Activated CD8-positive, alpha-beta memory T cell treated with anti-CD3 and anti-CD28 coated beads, Interleukin-2, amount 50 U/mL, for 4 hours (primary cell): Measurements from ENCODE around the gene RASA3.
"Not testable (repeated sequence)": the region's sequence is repeated elsewhere in the genome, so short reads cannot be mapped to it uniquely, and the experiment has no call there.

ENCODE experiments used
- DNase-seq: peaks from one replicate; pipeline ENCODE4 v3.0.0-alpha.2; 2020

The RASA3 gene

GRCh38 chr13:113998781-113999617, 133.4 kb downstream of the RASA3 start:
- DNase-seq, result no peak

GRCh38 chr13:113997845-113998751, 134.3 kb downstream of the RASA3 start:
- DNase-seq, result no peak

- DNase-seq, result no peak
Measured at GRCh38 chr13:113996912-113997745, 135.3 kb downstream of the RASA3 start.

- no peak for DNase-seq
Measured at GRCh38 chr13:113996081-113996911, 136.1 kb downstream of the RASA3 start.

GRCh38 chr13:113995051-113995601, 137.3 kb downstream of the RASA3 start:
- no peak for DNase-seq

DNA sequence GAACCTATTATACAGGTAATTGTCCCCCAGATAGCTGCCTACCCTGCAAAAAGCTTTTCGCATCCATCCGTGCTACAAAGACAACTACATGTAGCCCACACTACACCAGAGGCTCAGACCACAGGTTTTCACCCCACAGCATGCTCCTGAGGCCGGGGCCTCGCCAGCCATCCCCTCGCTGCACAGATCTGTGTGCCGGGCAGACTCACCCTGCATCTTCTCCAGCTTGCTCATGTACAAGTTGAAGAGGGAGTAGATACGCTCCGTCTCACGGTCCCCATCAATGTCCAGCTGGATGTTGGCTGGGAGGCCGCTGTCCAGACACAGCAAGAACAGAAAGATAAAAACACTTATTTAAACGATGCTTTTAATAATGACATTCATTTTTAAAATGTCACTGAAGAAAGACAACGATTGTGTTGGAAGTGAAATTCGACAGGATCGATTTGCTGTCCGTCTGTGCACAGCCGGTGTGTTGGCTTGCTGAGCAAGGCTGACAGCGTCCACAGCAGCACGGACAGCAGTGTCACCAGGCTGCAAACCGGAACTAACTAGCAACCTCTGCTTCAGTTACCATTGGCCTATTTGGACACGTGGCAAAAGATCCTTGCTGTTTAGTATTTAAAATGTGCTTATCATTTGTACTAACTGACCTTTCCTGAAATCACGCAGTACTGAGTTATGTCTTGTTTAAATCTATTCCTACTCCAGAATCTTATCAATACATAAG, 140.0 kb downstream of the RASA3 start:
- DNase-seq, result no peak

GRCh38 chr13:113991676-113992179, 140.7 kb downstream of the RASA3 start:
- no peak for DNase-seq

DNA sequence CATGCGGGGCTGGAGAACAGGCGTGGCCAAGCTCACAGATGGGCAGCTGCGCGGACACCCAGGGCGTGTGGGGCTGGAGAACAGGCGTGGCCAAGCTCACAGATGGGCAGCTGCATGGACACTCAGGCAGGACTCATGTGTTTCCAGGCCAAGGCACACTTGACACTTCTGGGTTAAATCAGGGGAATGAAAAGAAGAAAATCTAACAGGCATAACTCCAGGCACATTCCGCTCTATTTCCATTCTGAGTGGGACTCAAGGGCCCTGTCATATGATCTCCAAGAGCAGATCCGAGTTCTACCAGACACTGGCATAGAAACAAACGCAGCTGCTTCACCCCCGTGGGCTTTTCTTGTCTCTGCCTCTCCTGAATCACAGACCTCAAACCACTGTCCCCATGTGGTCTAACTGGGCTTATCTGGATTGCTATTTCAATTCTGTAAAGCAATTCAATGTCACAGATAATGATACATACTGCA, 141.2 kb downstream of the RASA3 start:
- no peak for DNase-seq

DNA sequence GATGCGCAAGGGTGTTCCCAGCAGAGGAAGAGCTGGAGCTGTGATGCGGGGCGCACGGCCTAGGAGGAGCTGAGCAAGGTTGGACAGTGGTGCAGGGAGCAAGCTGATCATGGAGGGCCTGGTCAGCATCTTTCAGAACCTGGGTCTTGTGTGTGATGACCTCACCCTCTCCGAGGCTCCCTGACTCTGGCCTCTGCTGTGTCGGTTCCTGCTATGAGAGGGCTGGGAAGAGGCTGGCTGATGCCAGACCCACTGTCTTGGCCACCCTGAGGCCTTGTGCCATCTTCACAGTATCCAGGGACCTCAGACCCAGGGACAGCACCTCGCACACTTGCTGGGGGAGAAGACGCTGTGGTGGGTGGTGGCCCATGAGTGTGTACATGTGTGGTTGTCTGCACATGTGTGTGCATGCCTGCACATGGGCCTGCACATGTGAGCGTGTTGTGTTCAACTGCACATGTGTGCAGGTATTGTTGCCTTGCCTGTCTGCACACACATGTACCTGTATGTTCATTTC, 142.0 kb downstream of the RASA3 start:
- DNase-seq, result no peak

GRCh38 chr13:113989585-113990300, 142.7 kb downstream of the RASA3 start:
- no peak for DNase-seq

DNA sequence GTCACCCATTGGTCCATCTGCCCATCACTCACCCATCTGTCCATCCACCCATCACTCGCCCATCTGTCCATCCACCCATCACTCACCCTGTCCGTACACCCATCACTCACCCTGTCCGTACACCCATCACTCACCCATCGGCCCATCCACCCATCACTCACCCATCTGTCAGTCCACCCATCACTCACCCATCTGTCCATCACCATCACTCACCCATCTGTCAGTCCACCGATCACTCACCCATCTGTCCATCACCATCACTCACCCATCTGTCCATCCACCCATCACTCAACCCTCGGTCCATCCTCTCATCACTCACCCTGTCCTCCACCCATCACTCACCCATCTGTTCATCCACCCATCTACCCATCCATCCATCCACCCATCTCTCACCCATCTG, 143.6 kb downstream of the RASA3 start:
- DNase-seq, result not testable (repeated sequence)

DNA sequence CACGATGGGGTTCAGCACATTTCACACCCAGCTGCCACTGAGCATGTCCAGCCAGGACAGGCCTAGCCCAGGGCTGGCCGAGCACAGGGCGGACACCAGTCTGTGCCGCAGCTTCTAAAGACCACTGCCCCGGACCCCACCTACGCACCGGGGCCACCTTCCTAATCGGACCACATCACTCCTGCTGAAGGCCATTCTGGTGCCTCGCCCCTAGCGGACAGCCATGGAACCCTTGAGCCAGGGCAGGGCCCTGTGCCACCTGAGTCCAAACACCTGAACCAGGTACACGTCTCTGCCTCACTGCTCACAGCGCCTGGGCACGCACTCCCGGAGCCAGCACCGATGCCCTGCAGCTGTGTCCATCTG, 150.1 kb downstream of the RASA3 start:
- peak; percentile 13 for DNase-seq

DNA sequence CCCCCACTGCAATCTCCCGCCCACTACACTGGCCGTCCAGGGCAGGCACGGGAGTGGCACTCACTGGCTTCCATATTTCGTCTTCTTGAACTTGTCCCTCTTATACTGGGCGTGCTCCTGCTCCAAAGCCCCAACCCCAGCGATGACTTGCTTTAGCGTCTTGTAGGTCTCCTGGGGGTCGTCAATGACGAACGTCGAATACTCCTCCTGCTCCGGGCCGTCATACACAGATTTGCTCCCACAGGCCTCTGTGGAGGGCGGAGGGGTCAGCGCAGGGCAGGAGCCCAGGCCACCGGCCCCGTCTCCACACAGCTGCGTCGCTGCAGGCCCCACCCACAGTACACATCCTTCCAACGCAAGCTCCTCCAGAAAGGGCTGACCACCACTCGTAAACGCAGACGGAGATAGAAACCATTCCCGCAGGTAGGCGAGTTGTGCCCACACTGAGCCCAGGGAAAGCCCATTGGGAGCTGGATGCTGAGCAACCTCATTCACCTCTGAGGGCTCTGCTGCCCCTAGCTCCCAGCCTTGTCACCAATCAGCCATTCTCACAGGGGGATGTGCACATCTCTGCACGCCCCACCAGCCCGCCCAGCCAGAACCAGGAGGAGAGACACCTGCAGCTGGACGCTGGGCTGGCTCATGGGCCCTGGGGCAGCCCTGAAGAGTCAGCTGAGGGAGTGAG, 150.7 kb downstream of the RASA3 start:
- DNase-seq, result peak; percentile 4

GRCh38 chr13:113981194-113981605, 151.2 kb downstream of the RASA3 start:
- DNase-seq, result no peak

DNA sequence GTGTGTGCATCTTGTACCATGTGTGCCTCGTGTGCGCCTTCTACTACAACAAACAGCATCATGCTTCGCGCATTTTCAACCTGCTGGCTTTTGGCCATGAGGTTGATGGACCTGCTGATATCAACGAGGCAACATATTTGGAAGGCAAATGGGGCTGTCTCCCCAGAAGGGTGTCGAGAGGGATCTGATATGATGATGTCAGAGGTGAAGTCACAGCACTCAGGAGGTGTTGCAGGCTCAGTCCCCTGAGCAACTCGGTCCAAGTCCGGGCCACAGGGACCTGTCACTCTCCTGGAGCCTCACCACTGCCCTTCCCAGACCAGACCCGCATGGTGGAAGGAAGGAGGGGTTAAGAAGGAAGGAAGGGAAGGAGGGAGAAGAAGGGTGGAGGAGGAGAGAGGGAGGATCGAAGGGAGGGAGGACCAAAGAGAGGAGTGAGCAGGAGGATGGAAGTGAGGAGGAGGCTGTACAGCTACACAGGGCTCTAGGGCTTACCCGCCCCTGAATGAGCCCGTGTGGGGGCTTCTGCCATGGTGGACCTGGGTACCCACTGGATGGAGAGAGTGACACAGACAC, 151.8 kb downstream of the RASA3 start:
- DNase-seq, result no peak

- DNase-seq, result no peak
Measured at GRCh38 chr13:113979791-113980471, 152.5 kb downstream of the RASA3 start.

- DNase-seq, result no peak
Measured at GRCh38 chr13:113978741-113979481, 153.5 kb downstream of the RASA3 start.
